GM21619 (cell line): ENCODE data around the gene ULK1.

Experiments
- ATAC-seq: cut with Tn5 transposase; IDR thresholded peaks from one replicate; pipeline ENCODE4 v1.9.1; 2021; ENCODE audit not compliant: unreplicated experiment

ULK1 gene

DNA sequence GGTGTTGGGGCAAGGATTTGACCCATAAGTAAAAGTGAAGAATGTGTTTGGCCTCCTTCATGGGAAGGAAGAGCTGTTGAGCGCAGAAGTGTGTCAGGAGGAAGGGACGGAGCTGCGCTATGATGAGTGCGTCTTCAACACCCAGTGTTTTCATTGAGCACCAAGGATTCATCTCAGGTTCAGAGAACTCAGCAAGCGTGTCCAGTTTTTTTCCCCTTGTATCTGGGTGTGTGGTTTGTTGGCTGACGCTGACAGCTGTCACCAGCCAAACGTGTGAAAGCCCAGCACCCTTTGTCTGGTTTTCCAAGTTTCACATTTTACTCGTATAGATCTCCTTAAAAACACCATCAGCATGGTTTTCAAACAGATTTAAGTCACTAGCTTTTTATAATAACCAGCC is 67.6 kb downstream of the ULK1 start:
- ATAC-seq: no peak

DNA sequence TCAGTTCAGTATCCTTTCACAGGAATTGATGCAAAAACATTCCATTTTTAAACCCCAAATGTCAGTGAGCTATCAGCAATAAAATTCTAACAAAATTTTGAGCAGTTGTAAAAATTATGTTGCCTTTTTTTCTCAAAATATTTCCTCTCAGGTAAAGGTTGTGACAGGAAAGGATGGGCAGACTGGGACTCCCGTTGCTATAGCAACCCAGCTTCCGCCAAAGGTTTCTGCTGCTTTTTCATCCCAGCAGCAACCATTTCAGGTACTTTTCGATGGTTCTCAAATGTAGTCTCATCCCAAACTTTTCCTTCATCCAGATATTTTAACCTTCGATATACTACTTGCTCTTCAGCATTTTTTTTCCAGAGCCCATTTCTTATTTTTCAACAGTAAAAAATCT is 69.0 kb downstream of the ULK1 start:
- no peak for ATAC-seq

- no peak for ATAC-seq
Measured at GRCh38 chr12:131965073-131965472, 70.7 kb downstream of the ULK1 start.

GRCh38 chr12:131971226-131971625 is 76.8 kb downstream of the ULK1 start:
- ATAC-seq: no peak
